T-helper 2 cell treated with Interferon-gamma antibody and Interleukin-4, amounts not matched to agents 100 ng/mL and 5 ng/mL, for 36 hours (primary cell): Measurements from ENCODE around the gene HTRA3. TPM values are rescaled to one million over a fixed set of nuclear protein-coding genes. Genes with fewer than 3 reads are reported as not detected.

Experiments
- intact Hi-C: fragments of 100-400 bp; cut with micrococcal nuclease; formaldehyde crosslinking; loops from one replicate; pipeline ENCODE4 v1.15.1; 2023
- total RNA-seq: library from RNA; stranded (reverse); gene quantifications from 2 replicates; pipeline ENCODE4 v1.2.3, GENCODE V29; 2022

HTRA3 gene
- total RNA-seq, 1 donor from 2014 or later, result not detected

GRCh38 chr4:8291036-8291682 lies 21.6 kb downstream of the HTRA3 start:
- intact Hi-C loops, result no loop called here

GRCh38 chr4:8291701-8292477 lies 22.3 kb downstream of the HTRA3 start:
- intact Hi-C loops, result no loop called here

- intact Hi-C loops, result no loop called here
Measured at GRCh38 chr4:8292478-8293107, 23.0 kb downstream of the HTRA3 start.

DNA sequence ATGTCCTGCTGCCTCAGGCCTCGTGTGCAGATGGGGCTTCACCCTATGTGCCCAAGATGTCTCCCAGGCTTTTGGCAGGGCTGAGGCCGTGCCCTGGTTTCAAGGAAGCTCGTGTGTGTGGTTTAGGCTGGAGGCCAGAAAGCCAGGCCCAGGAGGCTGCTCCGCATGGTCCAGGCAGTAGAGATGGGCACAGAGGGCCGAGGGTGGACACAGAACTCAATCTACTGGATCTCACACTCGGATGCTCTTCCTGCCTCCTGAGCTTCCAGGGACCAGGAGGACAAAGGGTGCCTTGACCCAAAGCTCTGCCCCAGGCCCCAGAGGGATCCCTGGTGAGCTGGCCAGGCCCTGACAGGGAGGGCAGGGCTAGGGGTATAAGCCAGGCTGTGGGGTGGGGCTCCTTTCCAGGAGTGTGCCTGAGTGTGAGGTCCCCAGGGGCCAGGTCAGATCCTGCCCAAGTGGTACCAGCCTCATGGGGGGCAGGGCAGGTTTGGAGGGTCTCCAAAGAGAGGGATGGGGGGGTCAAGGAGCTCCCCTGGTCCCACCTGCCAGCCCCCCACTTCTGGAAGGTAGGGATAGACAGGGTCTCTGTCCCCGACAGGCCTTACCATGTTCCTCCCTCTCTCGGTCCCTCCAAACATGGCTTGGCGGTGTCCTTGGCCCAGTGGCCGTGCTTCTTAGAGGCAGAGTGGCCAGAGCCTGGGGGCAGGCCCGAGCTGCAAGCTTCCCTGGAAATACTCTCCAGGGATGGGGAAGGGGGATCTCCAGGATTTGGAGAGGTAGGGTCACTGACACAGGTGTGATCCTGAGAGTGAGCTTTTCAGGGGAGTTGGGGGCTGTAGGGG lies 23.8 kb downstream of the HTRA3 start:
- intact Hi-C loops, result no loop called here

GRCh38 chr4:8294036-8294435 lies 24.5 kb downstream of the HTRA3 start:
- intact Hi-C loops, result no loop called here

- intact Hi-C loops, result no loop called here
Measured at GRCh38 chr4:8294775-8295174, 25.2 kb downstream of the HTRA3 start.

GRCh38 chr4:8295471-8295870 lies 25.9 kb downstream of the HTRA3 start:
- intact Hi-C loops, result no loop called here

GRCh38 chr4:8296491-8296890 lies 26.9 kb downstream of the HTRA3 start:
- intact Hi-C loops, result no loop called here

DNA sequence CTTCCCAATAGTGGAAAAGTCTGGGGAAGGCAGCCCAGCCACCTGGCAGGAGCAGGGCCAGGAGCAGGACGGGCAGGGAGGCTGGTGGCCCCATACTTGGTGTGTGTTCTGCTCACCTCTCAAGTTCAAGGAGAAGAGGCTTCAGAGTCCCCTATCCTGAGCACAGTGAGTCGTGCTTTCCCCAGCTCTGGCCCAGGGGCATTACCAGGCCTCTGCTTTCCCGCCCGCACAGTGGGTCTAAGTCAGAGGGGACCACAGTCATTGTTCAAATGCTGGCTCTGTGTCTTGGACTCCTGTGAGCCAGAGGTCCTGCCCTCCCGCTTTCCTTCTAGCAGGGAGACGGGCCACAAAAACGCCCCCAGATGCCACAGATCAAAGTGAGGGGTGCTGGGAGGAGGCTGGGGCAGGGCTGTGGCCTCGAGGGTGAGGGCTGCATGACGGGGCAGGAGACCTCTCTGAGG lies 27.6 kb downstream of the HTRA3 start:
- intact Hi-C loops, result no loop called here

GRCh38 chr4:8297691-8298485 lies 28.3 kb downstream of the HTRA3 start:
- intact Hi-C loops, result no loop called here

GRCh38 chr4:8300832-8301231 lies 31.3 kb downstream of the HTRA3 start:
- intact Hi-C loops, result no loop called here

DNA sequence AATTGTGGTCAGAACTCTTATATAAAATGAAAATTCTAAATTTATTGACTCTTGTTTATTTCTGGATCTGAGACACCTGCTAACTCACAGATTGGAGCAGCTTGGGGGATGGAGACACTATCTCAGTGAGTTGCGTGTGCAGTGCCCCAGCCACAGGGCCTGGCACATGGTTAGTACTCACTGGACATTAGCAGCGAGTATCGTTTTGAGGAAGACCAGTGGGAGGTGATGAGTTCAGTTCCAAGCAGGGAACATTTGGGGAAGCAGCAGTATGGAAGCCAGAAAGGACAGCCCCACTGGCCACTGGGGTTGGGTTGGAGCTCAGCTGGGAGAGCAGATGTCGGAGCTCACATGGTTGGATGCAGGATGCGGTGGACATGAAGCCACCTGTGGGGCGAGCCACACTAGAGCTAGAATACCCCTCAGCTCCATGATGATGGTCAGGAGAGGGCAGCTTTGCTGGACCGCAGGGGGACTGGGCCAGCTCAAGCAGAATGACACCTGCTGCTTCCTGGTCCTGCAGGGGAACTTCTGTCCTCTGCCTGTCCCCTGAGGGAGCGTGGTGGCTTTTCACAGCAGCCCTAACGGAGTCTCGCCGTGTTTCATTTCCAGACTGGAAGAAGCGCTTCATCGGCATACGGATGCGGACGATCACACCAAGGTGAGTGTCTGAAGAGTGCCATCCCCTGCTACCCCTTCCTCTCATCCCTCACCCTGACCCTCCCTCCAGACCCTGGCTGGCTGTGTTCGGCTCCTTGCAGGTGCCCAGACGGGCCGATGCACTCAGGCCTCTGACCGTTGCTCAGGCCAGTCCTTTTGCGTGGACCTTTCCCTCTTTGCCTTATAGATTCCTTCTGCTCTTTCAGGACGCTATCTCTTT lies 32.5 kb downstream of the HTRA3 start:
- intact Hi-C loops, result no loop called here

- intact Hi-C loops, result no loop called here
Measured at GRCh38 chr4:8303081-8303480, 33.5 kb downstream of the HTRA3 start.

DNA sequence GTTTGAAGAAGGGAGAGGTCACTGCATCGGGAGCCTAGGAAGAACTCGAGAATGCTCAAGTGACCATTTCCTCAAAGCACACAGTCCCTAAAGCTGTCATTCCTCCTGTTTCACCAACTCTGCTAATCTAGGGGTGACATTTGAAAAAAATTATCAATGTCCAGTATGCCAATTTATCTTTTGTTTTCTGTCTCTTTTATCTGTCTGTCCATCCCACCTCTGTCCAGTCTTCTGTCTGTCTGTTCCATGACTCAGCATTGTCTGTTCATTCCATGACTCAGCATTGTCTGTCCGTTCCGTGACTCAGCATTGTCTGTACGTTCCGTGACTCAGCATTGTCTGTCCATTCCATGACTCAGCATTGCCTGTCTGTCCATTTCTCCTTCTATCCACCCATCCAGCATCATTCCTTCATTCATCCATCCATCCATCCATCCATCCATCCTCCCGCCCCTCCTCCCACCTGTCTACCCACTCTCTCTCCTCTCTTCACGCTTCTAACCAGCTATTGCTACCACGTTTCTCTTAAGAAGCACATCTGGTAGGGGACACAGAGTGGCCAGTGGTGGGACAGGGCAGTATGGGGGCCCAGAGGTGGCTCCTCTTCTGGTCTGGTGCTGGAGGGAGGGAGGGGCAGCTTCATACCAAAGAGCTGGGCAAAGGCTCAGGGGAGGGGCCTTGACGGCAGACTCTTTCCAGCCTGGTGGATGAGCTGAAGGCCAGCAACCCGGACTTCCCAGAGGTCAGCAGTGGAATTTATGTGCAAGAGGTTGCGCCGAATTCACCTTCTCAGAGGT lies 34.1 kb downstream of the HTRA3 start:
- intact Hi-C loops, result no loop called here

GRCh38 chr4:8304827-8305695 lies 35.5 kb downstream of the HTRA3 start:
- intact Hi-C loops, result no loop called here

DNA sequence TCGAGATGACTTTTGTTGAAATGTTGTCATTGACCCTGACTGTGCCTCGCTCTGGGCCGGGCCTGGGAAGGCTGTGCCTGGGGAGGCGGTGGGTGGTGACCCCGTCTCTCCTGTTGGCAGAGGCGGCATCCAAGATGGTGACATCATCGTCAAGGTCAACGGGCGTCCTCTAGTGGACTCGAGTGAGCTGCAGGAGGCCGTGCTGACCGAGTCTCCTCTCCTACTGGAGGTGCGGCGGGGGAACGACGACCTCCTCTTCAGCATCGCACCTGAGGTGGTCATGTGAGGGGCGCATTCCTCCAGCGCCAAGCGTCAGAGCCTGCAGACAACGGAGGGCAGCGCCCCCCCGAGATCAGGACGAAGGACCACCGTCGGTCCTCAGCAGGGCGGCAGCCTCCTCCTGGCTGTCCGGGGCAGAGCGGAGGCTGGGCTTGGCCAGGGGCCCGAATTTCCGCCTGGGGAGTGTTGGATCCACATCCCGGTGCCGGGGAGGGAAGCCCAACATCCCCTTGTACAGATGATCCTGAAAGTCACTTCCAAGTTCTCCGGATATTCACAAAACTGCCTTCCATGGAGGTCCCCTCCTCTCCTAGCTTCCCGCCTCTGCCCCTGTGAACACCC lies 36.4 kb downstream of the HTRA3 start:
- intact Hi-C loops, result no loop called here

GRCh38 chr4:8306511-8307021 lies 37.0 kb downstream of the HTRA3 start:
- intact Hi-C loops, result no loop called here
